ENCODE measurements around the gene VTA1. TPM values are rescaled to one million over a fixed set of nuclear protein-coding genes. Genes with fewer than 3 reads are reported as not detected.
"Not testable (repeated sequence)": the region's sequence is repeated elsewhere in the genome, so short reads cannot be mapped to it uniquely, and the experiment has no call there.

Gene VTA1, protein sequence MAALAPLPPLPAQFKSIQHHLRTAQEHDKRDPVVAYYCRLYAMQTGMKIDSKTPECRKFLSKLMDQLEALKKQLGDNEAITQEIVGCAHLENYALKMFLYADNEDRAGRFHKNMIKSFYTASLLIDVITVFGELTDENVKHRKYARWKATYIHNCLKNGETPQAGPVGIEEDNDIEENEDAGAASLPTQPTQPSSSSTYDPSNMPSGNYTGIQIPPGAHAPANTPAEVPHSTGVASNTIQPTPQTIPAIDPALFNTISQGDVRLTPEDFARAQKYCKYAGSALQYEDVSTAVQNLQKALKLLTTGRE
- 68.4 and 68.5 TPM in 2 replicates for polyA plus RNA-seq (2013)

DNA sequence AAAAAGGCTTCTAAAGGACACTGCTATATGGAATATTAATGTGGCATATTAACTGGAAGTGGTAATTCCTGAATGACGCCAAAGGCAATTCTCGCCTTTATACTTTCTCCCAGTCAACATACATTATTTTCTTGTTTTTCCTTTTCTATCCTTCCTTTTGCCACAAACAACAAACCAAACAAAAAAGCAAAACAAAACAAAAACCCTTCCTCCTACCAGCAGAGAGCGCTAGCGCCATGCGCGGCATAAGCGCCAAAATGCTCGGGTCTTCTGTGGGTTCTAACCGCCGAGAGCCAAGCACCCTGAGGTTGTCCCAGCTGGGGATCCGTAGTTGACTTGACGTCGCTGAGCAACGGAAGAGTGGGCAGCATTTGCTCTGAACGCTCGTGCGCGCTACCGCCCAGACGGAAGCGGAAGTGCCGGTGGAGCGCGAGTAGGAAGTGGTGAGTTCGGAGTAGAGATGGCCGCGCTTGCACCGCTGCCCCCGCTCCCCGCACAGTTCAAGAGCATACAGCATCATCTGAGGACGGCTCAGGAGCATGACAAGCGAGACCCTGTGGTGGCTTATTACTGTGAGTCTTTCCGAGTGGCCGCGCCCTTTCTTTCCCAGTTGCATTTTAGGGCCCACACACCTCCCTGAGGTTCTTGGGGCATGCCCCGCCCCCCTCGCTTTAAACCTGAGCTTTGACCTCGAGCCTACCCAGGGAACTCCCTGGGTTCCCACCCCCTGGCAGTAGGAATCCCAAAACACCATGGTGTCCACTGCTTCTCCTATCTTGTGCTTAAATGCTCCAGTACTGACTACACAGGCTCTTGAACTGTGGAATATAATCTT lies at the start of gene VTA1, which contains the start of gene NMBR:
VTA1 (plus strand) TSS at position 436 of the 835 bp plus-strand sequence; CDS start at position 461, 25 bp downstream.
NMBR (minus strand) TSS at position 295 of the 835 bp plus-strand sequence. CDS start 58,464 bp downstream, outside the sequence.
- H2BK5ac ChIP-seq (ENCODE audit: low read depth, low read length, poor library complexity) = peak within 1 kb of the TSS; percentile 4
- WGBS (ENCODE audit: extremely low coverage, insufficient coverage, insufficient read length) = no CpG with 5 or more reads among the region's 38 CpGs
- peak within 1 kb of the TSS; percentile 89 for H2AFZ ChIP-seq (ENCODE audit: insufficient read depth, low read length, poor library complexity)
- H2AK5ac ChIP-seq (ENCODE audit: low read length) = no peak within 1 kb of the TSS
- peaks cover 0 to 2% of the 10 kb centered on the region in 2 experiments for H3K4me1 ChIP-seq (ENCODE audit: control insufficient read depth in 1 of 2, insufficient read depth in 2 of 2, low read length in 2 of 2)
- peak within 1 kb of the TSS; percentile 33 for H4K12ac ChIP-seq (ENCODE audit: low read depth, low read length)
- no peak within 1 kb of the TSS for H3K27ac ChIP-seq (ENCODE audit: low read depth, low read length)
- peak; percentile 100 for DNase-seq
- peak within 1 kb of the TSS; percentile 5 for H2BK120ac ChIP-seq (ENCODE audit: insufficient read depth, low read length, poor library complexity)
- no peak within 1 kb of the TSS for H3K23ac ChIP-seq (ENCODE audit: low read length)
- peak within 1 kb of the TSS; percentile 58 for H3K14ac ChIP-seq (ENCODE audit: low read length)
- H3K4me2 ChIP-seq (ENCODE audit: low read length) = peak within 1 kb of the TSS; percentile 53
- H3K79me1 ChIP-seq (ENCODE audit: low read length) = peaks cover 4% of the 10 kb centered on the region
- H4K8ac ChIP-seq (ENCODE audit: low read depth, low read length) = peak within 1 kb of the TSS; percentile 72
- H2BK12ac ChIP-seq (ENCODE audit: low read length) = no peak within 1 kb of the TSS
- H3K9ac ChIP-seq (ENCODE audit: low read length) = peak within 1 kb of the TSS; percentile 86
- H3K27me3 ChIP-seq (ENCODE audit: insufficient read depth, low read length) = no peaks in the 10 kb centered on the region
- H3K9me3 ChIP-seq (ENCODE audit: insufficient read depth, low read depth, low read length) = no peaks in the 10 kb centered on the region
- H3K36me3 ChIP-seq (ENCODE audit: control insufficient read depth in 1 of 2, insufficient read depth in 2 of 2, low read length in 2 of 2) = no peaks in the 10 kb centered on the region
- H3K4me3 ChIP-seq (ENCODE audit: low read depth, low read length) = peak within 1 kb of the TSS; percentile 90
- H3K4ac ChIP-seq (ENCODE audit: low read depth, low read length) = peak within 1 kb of the TSS; percentile 79
- peaks cover 4% of the 10 kb centered on the region for H3K79me2 ChIP-seq (ENCODE audit: control insufficient read depth, insufficient read depth, low read length, poor library complexity)
- H3K18ac ChIP-seq (ENCODE audit: low read length) = peak within 1 kb of the TSS; percentile 48
- peak within 1 kb of the TSS; percentile 50 for H4K91ac ChIP-seq (ENCODE audit: low read depth, low read length)

DNA sequence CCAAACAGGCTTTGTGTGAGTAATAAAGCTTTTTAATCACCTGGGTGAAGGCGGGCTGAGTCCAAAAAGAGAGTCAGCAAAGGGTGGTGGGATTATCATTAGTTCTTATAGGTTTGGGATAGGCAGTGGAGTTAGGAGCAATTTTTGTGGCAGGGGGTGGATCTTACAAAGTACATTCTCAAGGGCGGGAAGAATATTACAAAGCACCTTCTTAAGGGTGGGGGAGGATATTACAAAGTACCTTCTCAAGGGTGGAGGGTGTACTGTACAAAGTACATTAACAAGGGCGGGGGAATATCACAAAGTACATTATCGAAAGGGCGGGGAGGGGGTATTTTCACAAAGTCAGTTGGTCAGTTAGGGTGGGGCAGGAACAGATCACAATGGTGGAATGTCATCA lies 42.2 kb upstream of the VTA1 start:
- not testable (repeated sequence) for H3K9me3 ChIP-seq (ENCODE audit: insufficient read depth, low read depth, low read length); H3K9ac ChIP-seq (ENCODE audit: low read length); H3K4me1 ChIP-seq (ENCODE audit: control insufficient read depth in 1 of 2, insufficient read depth in 2 of 2, low read length in 2 of 2); H3K4me3 ChIP-seq (ENCODE audit: low read depth, low read length); H4K12ac ChIP-seq (ENCODE audit: low read depth, low read length); H3K36me3 ChIP-seq (ENCODE audit: control insufficient read depth in 1 of 2, insufficient read depth in 2 of 2, low read length in 2 of 2); H2BK5ac ChIP-seq (ENCODE audit: low read depth, low read length, poor library complexity); H2BK120ac ChIP-seq (ENCODE audit: insufficient read depth, low read length, poor library complexity); H3K4me2 ChIP-seq (ENCODE audit: low read length); H3K79me2 ChIP-seq (ENCODE audit: control insufficient read depth, insufficient read depth, low read length, poor library complexity); H3K23ac ChIP-seq (ENCODE audit: low read length); H2AFZ ChIP-seq (ENCODE audit: insufficient read depth, low read length, poor library complexity); H2BK12ac ChIP-seq (ENCODE audit: low read length); H3K18ac ChIP-seq (ENCODE audit: low read length); H2AK5ac ChIP-seq (ENCODE audit: low read length); H4K91ac ChIP-seq (ENCODE audit: low read depth, low read length); DNase-seq; H3K27me3 ChIP-seq (ENCODE audit: insufficient read depth, low read length); H3K79me1 ChIP-seq (ENCODE audit: low read length); H3K4ac ChIP-seq (ENCODE audit: low read depth, low read length); H3K27ac ChIP-seq (ENCODE audit: low read depth, low read length); H3K14ac ChIP-seq (ENCODE audit: low read length); H4K8ac ChIP-seq (ENCODE audit: low read depth, low read length)
- no CpG with 5 or more reads among the region's 5 CpGs for WGBS (ENCODE audit: extremely low coverage, insufficient coverage, insufficient read length)

DNA sequence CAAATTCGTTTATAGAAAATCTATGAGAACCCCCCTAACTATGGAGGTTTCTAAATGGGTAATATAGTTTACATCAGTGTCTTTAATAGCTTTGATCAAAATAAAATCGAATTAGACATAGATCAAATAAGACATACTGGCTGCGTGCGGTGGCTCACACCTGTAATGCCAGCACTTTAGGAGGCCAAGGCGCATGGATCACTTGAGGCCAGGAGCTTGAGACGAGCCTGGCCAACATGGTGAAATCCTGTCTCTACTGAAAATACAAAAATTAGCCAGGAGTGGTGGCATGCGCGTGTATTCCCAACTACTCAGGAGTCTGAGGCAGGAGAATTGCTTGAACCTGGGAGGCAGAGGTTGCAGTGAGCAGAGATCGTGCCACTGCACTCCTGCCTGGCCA lies 36.2 kb upstream of the VTA1 start:
- H3K4ac ChIP-seq (ENCODE audit: low read depth, low read length); H4K91ac ChIP-seq (ENCODE audit: low read depth, low read length); H2BK12ac ChIP-seq (ENCODE audit: low read length); DNase-seq; H2AFZ ChIP-seq (ENCODE audit: insufficient read depth, low read length, poor library complexity); H3K79me2 ChIP-seq (ENCODE audit: control insufficient read depth, insufficient read depth, low read length, poor library complexity); H3K27ac ChIP-seq (ENCODE audit: low read depth, low read length); H3K9me3 ChIP-seq (ENCODE audit: insufficient read depth, low read depth, low read length); H3K27me3 ChIP-seq (ENCODE audit: insufficient read depth, low read length); H2BK120ac ChIP-seq (ENCODE audit: insufficient read depth, low read length, poor library complexity); H3K23ac ChIP-seq (ENCODE audit: low read length); H3K18ac ChIP-seq (ENCODE audit: low read length); H3K4me1 ChIP-seq (ENCODE audit: control insufficient read depth in 1 of 2, insufficient read depth in 2 of 2, low read length in 2 of 2); H3K9ac ChIP-seq (ENCODE audit: low read length); H2BK5ac ChIP-seq (ENCODE audit: low read depth, low read length, poor library complexity); H3K14ac ChIP-seq (ENCODE audit: low read length); H4K8ac ChIP-seq (ENCODE audit: low read depth, low read length); H3K36me3 ChIP-seq (ENCODE audit: control insufficient read depth in 1 of 2, insufficient read depth in 2 of 2, low read length in 2 of 2); H3K4me3 ChIP-seq (ENCODE audit: low read depth, low read length); H3K79me1 ChIP-seq (ENCODE audit: low read length); H2AK5ac ChIP-seq (ENCODE audit: low read length); H3K4me2 ChIP-seq (ENCODE audit: low read length): not testable (repeated sequence)
- H4K12ac ChIP-seq (ENCODE audit: low read depth, low read length) = peak overlapping the region; percentile 43
- no CpG with 5 or more reads among the region's 9 CpGs for WGBS (ENCODE audit: extremely low coverage, insufficient coverage, insufficient read length)

DNA sequence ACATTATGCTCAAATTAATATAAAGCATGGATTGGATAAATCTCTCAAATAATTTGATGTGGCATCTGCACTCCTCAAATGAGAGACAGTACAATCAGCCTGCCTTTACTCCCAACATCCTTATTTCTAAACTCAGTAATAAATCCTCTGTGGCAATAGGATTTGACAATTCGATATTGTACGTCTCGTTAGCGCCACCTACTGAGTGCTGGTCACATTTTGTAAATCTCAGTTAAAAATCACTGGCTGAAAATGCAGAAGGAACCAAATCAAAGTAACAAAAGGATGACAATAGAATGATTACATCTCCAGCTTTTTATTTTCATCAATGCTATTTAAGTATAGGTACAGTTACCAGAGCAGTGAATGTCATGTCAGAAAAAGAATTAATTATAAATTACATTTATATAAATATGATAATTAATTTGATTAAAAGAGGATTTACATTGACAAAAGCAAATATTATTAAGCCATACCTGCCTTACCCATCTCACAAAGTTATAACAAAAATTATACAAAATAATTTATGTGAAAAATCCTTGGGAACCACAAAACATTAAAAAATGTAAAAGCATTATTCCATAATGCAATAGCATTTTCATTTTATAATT lies 34.5 kb upstream of the VTA1 start:
- Histone ChIP-seq H3K27me3 (ENCODE audit: insufficient read depth, low read length) (no peaks in the 10 kb centered on the region), H3K4me1 (ENCODE audit: control insufficient read depth in 1 of 2, insufficient read depth in 2 of 2, low read length in 2 of 2) (no peaks in the 10 kb centered on the region), H3K79me2 (ENCODE audit: control insufficient read depth, insufficient read depth, low read length, poor library complexity) (no peaks in the 10 kb centered on the region), H3K9ac (ENCODE audit: low read length) (no peak overlapping the region), H3K9me3 (ENCODE audit: insufficient read depth, low read depth, low read length) (no peaks in the 10 kb centered on the region), H2AFZ (ENCODE audit: insufficient read depth, low read length, poor library complexity) (no peak overlapping the region), H2BK5ac (ENCODE audit: low read depth, low read length, poor library complexity) (no peak overlapping the region), H3K27ac (ENCODE audit: low read depth, low read length) (no peak overlapping the region), H3K14ac (ENCODE audit: low read length) (no peak overlapping the region), H2BK120ac (ENCODE audit: insufficient read depth, low read length, poor library complexity) (no peak overlapping the region), H3K79me1 (ENCODE audit: low read length) (no peaks in the 10 kb centered on the region), H4K12ac (ENCODE audit: low read depth, low read length) (no peak overlapping the region), H3K18ac (ENCODE audit: low read length) (no peak overlapping the region), H2AK5ac (ENCODE audit: low read length) (no peak overlapping the region), H2BK12ac (ENCODE audit: low read length) (no peak overlapping the region), H3K4ac (ENCODE audit: low read depth, low read length) (no peak overlapping the region), H3K4me2 (ENCODE audit: low read length) (no peak overlapping the region), H3K23ac (ENCODE audit: low read length) (no peak overlapping the region), H4K91ac (ENCODE audit: low read depth, low read length) (no peak overlapping the region), H3K36me3 (ENCODE audit: control insufficient read depth in 1 of 2, insufficient read depth in 2 of 2, low read length in 2 of 2) (no peaks in the 10 kb centered on the region), H3K4me3 (ENCODE audit: low read depth, low read length) (no peak overlapping the region), H4K8ac (ENCODE audit: low read depth, low read length) (no peak overlapping the region)
- WGBS (ENCODE audit: extremely low coverage, insufficient coverage, insufficient read length) = no CpG with 5 or more reads among the region's 4 CpGs
- peak; percentile 77 to 97 for DNase-seq

Measured in trophoblast cell (in vitro differentiated cells and primary cell).